Amniotic epithelial cell (primary cell): ENCODE results near the gene SMAD3.
"Not testable (repeated sequence)": the region's sequence is repeated elsewhere in the genome, so short reads cannot be mapped to it uniquely, and the experiment has no call there.

ENCODE experiments used
- DNase-seq: peaks from one replicate; pipeline ENCODE4 v3.0.0-alpha.2; 2010; ENCODE audit warnings: low read depth

SMAD3 gene

DNA sequence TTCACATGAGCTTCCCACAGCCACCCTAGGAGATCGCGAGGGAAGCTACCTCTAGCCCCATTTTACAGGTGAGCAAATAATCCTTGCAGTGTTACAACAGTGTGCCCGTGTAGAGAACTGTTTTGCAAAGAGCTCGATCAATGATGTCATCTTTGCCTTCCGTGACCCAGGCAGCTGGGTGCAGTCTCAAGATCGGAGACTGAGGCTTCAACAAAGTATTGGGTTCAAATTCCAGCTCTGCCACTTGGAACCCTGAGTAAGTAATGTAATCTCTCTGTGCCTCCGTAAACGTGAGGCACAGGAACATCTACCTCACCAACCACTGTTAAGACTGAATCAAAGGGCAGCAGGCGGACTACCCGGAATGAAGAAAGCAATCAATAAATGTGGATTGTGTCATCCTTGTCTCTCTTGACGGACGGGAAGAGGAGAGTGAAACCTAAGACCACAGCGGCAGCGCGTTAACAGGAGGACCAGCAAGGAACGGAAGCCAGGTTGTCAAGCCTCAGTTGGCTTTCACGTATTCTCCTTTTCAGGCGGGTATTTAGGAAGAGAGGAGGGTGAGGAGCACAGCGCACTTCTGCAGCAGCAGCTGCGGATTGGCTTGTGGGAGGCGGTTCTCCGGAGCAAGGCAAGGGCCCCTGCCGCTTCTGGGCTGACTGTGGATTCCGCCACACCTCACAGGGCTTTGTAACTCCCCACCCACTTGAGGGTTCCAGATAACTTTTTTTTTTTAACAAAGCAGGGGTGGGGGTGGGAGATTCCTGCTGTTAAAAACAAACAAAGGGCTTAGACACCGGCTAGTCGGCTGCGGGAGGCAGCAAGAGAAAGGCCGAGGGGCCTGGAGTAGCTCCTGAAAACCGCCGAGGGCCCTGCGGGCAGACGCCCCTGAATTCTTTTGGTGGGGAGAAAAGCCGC, 1.5 kb upstream of the SMAD3 start:
- peak; percentile 83 for DNase-seq

DNA sequence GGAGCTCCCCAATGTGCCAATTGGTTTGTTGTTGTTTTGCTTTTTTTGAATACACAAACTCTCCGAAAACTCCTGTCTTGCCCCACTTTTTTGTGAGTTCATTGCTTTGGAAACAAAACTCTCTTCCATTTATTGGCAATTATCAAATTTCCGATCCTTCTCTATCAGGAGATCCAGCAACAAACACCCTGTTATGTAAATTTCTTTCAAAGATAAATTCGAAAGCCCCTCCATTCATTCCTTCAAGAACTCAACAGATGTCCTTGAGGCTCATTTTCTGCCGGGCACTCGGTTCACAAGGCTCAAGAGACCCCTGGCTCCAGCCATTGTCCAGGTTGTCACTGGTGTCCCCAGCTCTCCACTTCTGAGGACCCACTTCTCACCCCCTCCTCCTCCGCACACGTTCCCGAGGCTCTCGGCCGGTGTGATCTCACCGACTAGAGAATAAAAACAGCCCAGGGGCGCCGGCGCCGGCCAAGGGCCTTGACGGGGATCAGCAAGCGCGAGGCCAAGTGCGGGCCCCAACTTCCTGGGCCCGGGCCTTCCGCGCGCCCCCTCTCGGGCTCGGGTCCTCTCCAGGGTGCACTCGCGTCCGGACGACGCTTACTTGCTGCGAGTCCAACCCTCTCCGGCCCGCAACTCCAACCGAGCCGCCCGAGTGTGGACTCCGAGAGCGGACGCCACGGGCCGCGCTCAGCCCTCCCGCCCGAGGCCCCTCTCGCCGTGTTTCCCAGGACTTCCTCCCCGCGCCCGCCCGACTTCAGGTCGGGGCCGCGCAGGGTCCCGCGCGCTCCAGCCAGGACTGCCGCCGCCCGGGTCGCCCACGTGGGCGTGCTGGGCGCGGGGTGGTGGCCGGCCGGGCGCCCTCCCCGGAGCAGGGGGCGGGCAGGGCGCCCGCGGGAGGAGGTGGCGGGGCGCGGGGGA, 533 bp upstream of the SMAD3 start:
- DNase-seq = peak; percentile 61

DNA sequence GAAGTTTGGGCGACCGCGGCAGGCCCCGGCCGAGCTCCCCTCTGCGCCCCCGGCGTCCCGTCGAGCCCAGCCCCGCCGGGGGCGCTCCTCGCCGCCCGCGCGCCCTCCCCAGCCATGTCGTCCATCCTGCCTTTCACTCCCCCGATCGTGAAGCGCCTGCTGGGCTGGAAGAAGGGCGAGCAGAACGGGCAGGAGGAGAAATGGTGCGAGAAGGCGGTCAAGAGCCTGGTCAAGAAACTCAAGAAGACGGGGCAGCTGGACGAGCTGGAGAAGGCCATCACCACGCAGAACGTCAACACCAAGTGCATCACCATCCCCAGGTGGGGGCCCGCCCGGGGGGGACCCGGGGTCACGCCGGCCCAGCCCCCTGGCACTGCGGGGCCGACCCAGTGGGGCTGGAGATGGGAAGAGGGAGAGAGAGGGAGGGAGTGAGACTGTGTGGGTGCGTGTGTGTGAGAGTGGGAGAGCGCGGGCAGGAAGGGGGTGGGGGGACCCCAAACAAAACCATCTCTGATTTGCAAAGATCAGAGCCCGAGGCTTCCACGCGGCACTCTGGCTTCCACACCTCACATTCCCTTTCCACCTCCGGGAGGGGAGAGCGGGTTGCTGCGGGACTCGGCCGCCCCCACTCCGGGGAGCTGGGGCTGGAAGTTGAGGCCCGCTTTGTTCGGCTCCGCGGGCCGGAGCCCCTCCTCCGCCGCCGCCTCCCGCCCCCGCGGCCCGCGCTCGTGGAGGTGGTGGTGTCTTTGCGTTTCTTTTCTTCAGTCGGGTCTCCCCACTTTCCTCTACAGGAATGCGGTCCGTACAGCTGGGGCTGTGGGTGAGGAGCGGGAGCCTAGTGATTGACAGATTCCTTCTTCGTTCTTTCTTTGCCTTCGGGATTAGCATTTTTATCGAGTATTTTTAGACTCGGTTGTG, 898 bp downstream of the SMAD3 start:
- DNase-seq = peak; percentile 39

DNA sequence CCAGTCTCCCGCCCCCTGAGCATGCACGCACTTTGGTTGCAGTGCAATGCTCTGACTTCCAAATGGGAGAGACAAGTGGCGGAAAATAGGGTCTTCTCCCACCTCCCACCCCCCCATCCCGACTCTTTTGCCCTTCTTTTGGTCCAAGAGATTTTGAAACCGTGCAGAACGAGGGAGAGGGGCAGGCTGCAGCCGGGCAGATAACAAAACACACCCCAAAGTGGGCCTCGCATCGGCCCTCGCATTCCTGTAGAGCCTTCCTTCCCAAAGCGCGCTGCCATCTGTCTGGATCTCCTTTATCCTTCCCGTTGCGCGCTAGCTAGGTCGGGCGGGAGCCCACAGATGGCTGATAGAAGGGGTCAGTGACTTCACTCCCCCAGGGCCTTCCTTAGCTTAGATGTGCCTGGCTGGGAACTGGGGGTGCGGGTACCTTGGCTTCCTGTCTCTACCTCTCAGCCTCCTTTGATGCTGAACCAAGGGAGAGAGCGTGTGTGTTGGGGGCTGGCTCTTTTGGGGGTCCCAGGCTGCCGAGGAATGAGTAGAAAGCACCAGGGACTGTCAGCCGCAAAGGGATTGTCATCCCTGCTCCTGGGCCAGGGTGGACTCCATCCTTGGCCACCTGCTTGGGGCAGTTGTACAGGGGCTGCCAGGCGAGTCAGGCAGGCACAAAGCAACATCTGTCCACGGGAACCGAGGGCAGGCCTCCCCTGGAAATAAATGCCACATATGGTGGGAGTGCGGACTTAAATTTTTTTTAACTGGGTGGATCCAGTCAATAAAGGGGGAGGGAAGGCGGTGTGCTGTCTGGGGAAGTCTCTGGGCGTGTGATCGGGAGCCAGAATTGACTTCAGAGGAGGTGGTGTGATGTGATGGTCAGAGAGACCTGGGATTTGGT, 1.8 kb downstream of the SMAD3 start:
- DNase-seq = peak; percentile 43

DNA sequence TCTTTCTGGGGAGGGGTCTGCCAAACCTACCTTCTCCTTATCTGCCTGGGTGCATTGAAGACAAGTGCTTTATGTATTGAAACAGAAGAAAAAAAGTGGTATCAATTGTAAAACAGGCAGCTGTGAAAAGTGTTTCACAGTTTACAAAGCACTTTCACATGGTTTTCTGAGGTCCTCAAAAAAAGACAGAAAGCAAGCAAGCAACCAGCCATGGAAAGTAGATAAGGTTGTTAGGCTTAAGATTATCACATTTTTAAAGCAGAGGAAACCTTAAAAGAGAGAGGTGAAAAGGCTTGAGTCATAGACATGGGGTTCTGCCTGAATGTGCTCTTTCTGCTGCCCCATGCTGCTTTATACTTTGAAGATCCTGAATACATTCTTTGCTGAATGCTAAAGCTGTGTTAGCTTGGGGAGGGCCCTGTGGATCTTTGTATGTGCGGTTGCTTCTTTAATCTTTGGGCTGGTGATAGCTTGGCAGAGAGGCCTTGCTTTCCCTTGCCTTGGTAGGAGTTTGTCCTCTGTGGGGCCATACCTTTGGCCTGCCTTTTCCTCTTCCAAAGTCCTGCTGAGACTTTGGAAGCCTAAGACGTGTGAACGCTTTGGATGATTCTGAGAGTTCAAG, 2.6 kb downstream of the SMAD3 start:
- peak; percentile 66 for DNase-seq

DNA sequence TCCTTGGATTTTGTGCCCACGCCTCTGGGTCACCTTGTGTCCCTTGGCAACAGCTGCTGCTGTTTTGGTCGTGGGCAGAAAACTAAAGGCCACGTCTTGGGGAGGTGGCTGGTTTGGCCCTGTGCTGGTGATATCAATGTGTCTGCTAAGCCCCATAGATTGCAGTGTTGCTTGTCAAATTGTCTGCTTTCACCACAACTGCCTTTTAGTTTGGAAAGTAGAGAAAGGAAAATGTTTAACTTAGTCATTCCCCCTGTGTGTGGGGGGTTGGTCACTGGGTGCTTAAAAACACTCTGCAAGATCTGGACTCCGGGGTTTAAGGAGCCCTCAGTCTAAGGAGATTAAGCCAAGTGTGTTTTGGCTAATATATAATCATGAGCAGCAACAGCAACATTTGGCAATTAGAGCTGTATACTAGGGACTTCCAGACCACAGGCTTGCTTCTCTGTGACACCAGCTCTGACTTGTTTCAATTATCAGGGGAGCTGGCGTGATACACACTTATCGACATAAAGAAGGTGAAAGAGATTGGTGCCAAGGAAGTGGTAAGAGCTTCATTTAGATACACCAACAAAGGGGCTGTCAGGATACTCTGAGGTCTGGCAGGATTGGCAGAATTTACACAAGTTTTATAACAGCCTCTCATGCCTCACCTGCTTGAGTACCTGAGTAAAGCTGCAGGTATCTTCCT, 3.5 kb downstream of the SMAD3 start:
- DNase-seq = peak; percentile 64

DNA sequence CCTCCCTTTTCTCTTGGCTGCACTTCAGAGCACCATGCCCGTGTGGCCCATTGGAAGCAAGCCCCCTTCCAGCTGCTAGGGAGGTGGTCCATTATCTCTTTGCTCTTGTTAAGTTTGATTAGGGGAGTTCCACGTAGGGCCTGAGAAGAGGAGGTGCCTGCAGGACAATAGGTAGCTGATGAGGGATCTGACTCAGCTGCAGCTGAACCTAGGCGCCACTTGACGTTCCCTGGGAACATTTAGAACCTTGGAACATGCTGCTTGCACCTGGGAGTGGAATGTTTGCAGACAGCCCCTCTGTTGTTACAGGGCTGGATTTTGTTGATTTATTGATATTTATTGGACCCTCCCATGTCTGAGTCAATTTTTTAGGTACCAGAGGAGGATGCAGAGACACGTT, 4.7 kb downstream of the SMAD3 start:
- peak; percentile 16 for DNase-seq

DNA sequence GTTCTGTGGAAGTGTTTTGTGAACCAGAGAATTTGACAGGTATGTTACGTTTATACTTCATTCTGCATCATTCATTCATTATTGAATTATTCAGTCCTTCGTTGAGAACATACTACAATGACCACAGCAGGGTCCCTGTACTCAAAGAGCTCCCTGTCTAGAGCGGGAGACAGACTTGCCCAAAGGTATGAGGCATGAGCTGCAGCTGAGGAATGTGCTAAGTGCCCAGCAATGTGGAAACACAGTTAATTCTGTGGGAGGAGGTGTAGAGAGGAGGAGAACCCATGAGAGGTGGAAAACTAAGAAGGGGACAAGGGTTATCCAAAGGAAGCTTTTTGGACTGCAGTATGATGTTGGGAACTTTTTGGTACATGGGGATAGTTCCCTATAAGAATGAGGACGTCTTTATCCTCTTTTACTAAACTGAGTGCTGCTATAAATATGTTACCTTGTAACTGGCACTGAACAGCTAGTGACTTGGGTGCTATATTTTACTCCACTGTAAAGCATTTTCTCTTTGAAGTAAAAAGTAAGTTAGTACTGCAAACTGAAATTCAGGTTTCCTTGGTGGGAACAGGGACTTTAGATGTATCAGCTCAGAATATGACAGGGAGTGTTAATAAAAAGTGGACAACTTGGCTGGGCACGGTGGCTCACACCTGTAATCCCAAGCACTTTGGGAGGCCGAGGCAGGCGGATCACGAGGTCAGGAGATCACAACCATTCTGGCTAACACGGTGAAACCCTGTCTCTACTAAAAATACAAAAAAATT, 5.7 kb downstream of the SMAD3 start:
- DNase-seq = peak; percentile 53

DNA sequence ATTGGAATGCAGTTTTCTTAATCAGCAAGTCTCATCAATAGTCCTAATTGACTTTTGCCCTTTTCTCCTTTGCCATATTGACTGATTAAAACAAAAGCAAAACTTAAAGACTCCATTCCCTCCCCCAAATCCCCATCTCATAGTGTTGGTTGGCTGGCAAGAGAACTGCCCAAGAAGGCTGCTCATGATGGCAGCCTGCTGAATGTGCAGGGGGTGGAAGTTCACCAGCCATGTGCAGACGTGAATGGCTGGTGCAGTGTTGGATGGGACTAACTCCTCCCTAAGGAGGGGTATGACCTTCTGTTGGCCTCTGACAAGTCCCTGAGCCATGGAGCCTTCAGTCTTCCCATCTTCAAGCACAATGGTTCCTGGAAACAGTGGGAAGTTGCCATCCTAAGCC, 7.0 kb downstream of the SMAD3 start:
- peak; percentile 16 for DNase-seq

DNA sequence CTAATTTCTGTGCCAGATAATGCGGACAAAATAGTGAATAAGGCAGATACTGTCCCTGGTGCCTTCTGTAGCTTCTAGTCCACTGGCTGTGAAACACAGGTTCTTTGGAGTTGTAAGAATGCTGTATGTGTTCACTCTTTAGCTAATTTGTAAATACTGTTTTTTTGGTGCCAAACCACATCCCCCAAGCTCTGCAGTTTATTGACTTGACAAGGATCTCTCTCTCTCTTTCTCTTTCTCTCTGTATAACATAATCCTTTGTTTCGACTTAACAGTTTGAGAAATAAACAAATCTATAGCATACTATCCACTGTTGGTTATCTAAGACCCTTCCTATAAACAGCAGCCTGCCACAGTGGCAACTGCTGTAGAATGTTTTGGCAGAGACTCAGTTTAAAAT, 7.6 kb downstream of the SMAD3 start:
- peak; percentile 24 for DNase-seq

DNA sequence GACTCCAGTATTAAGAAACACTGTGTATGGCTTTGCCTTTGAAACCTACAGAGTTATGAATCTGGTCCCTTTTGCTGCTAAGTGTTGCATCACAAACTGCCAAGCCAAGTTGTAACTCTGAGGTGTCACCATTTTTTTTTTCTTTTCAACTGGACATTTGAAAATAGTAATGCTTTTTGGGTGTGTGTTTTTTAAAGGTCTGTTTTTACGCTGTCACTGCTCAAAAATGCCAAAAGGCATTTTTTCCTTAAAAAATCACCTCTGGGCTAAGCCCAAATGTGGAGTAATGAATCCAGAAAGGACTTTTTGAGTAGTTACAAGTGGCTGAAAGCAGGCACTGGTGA, 9.5 kb downstream of the SMAD3 start:
- DNase-seq = peak; percentile 21

DNA sequence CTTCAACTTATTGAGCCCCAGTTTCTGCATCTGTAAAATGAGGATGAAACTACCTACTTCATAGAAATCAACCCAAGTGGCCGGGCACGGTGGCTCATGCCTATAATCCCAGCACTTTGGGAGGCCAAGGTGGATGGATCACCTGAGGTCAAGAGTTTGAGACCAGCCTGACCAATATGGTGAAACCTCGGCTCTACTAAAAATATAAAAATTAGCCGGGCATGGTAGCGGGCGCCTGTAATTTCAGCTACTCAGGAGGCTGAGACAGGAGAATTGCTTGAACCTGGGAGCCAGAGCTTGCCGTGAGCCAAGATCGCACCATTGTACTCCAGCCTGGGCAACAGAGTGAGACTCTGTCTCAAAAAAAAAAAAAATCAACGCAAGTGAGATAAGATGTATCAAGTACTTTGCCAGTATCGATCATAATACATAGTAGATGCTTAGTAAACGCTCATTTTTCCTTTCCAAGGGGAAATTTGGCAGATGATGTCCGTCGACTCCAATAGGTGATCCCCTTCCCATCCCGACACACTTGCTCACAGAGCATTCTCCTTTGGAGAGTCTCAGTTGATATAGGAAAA, 10.2 kb downstream of the SMAD3 start:
- DNase-seq = not testable (repeated sequence)

DNA sequence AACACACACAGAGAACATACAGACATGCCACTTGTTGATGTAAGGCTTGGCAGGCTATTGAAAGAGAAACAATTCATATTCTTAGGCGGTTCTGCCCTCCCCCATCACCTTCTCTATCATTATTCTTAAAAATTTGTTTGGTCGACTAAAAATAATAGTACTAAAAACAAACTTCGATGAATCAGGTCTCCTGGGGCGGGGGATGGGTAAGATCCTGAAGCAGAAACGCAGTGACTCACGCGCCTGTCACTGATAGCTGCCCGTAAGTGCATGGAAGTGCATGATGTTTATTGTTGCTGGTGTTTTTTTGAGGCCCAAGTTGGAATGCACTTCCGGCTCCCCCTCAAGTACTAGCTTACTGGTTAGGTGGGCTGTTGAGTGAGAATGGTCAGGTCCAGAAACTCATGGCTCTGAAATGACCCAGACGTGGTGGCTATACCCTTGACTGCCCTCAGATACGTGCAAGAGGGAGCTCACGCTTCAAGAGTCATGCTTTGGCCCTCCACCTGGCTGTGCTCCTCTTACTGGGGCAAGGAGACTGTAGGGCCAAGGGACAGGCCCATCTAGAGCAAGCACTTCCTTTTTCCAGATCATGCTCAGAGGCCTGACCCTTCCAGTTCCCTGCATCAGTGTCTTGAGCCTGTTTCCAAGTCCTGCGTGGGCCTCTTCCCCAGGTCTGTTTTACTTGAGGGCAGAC, 10.9 kb downstream of the SMAD3 start:
- DNase-seq = peak; percentile 90

DNA sequence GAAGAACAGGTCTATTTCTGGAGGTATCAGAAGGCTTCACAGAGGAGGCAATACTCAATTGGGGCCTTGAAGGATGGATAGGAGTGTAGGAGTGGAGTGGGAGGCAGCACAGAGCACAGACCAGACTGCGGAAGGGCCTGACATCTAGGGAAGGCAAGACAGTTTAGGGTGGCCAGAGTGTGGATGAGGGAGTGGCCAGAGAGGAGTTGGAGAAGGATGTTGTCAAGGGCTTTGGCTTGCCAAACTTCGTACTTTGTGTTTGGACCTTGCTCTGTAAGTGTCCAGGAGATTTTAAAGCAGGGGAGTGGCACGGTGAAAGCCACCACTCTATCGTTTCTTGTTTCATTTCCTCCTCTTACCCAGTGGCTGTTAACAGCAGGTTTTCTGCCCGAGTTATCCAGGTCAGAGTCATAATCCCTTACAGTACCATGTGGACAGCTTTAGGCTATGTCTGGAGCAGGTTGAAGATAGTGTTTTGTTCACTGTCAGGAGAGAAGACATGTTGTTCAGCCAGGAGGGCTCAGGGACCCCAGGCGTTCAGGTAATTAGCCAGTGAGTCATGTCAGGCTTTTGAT, 12.3 kb downstream of the SMAD3 start:
- DNase-seq = no peak

DNA sequence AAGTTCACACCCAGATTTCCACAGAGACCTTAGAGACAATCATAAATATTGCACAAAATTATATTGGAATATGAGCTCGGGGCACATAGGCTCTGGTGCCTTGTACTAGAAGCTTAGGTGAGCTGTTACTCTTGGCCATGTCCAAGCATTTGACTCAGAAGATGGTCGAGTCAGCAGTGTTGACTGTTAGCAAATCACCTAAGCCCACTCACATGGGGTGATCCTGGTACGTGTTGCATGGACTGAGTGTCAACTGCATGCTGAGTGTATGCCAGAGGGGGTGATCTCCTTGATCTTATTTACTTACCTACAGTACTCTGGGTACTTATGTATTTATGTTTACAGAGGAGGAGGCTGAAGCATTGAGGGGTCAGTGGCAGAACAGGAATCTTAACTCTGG, 14.0 kb downstream of the SMAD3 start:
- peak; percentile 59 for DNase-seq

DNA sequence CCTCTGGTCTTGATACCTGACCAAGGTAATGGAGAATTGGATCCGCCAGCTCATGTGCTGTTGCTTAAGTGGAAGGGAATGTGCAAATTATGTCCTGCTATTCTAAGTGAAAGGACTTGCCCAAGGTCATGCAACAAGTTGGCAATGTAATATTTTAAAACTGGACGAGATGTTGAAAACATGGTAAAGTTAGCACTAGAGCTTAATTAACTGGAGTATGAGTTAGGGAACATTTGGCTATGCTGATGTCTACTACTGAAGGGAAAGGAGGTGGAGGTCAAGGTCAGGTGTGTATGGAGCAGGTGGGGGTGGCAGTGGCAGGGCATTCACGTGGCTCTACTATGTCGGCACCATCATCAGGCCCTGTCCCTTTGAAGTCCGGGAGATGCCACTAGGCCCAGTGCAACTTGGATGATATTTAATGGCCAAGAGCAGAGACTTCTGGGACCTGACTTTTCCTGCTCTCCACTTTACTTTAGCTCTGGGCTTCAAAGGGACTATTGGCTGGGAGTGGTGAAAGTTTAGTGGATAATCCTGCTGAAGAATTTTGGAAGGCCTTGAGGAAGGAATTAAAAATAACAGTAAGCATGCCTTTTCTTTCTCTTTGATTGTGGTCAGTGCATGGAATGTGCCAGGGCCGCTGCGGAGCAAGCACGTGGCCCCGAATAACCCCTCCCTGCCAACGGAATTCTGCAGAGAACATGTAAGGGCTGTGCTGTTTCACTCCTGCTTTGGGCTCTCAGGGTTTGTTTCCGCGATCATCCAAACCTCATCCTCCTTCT, 14.9 kb downstream of the SMAD3 start:
- DNase-seq = peak; percentile 96

DNA sequence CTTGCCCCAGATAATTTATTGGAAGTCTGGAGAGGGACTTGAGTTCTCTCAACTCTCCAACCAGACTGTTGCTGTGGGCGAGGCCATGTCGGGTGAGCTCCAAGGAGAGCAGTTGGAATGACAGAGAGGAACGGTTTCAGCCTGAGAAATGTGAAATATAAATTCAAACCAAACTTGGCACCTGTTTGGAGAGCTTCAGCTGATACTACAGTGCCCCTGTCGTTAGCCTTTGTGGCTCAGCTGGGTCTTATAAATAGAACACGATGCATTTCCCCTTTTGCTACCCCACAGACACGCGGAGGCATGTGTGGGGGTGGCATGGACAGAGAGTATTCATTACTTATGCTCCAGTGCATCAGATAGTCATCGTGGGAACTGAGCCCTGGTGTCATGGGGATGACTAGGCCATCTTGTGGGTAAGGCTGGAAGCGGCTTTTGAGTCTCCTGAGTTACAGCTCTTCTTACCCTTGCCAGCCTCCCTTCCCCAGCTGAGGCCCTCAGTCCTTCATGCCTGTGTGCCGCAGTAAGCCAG, 15.6 kb downstream of the SMAD3 start:
- peak; percentile 97 for DNase-seq
